Measurements from ENCODE around the gene KIRREL3.

The KIRREL3 gene

DNA sequence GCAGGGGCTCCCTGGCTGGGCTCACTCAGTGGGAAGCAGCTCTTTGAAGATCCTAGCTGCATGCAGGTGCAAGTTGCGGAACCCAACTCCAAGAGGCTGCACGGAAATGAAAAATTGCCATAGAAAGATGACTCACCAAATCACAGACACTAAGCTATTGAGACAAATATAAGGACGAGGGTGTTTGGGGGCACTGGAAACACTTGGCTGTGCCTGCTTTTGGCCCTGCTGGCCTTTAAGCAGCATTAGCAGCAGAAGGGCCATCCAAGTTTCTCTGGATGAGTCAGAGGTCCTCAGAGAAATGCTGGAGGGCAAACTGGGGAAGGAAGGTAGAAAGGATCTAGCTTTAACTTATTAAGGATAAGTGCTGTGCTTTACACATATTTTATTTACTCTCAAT, 282.3 kb downstream of the KIRREL3 start:
- H3K36me3 ChIP-seq (ENCODE audit: control insufficient read depth in 5 of 5, insufficient read depth in 5 of 5, low read length in 5 of 5), result no peaks in the 10 kb centered on the region
- no peak overlapping the region for H3K9ac ChIP-seq (ENCODE audit: low read length in 5 of 5)
- no peaks in the 10 kb centered on the region for H3K9me3 ChIP-seq (ENCODE audit: control insufficient read depth in 5 of 5, low read length in 5 of 5)
- H3K4me1 ChIP-seq (ENCODE audit: control insufficient read depth in 5 of 5, insufficient read depth in 5 of 5, low read length in 5 of 5), result peaks cover 0 to 10% (median 6%) of the 10 kb centered on the region in 5 donors
- no peak overlapping the region for H3K4me3 ChIP-seq (ENCODE audit: low read depth in 1 of 5, low read length in 5 of 5)
- H3K27me3 ChIP-seq (ENCODE audit: control insufficient read depth in 5 of 5, insufficient read depth in 4 of 5, low read length in 5 of 5), result peaks cover 0 to 8% (median 2%) of the 10 kb centered on the region in 5 donors
- no peak overlapping the region for H3K27ac ChIP-seq (ENCODE audit: low read depth, low read length)

GRCh38 chr11:126716456-126717083, 284.0 kb downstream of the KIRREL3 start:
- Histone ChIP-seq H3K27me3 (ENCODE audit: control insufficient read depth in 5 of 5, insufficient read depth in 4 of 5, low read length in 5 of 5) (peaks cover 6 to 16% (median 16%) of the 10 kb centered on the region in 5 donors), H3K9me3 (ENCODE audit: control insufficient read depth in 5 of 5, low read length in 5 of 5) (no peaks in the 10 kb centered on the region), H3K27ac (ENCODE audit: low read depth, low read length) (no peak overlapping the region), H3K4me3 (ENCODE audit: low read depth in 1 of 5, low read length in 5 of 5) (no peak overlapping the region), H3K36me3 (ENCODE audit: control insufficient read depth in 5 of 5, insufficient read depth in 5 of 5, low read length in 5 of 5) (no peaks in the 10 kb centered on the region), H3K9ac (ENCODE audit: low read length in 5 of 5) (no peak overlapping the region), H3K4me1 (ENCODE audit: control insufficient read depth in 5 of 5, insufficient read depth in 5 of 5, low read length in 5 of 5) (peaks cover 0 to 10% (median 6%) of the 10 kb centered on the region in 5 donors)

- H3K27ac ChIP-seq (ENCODE audit: low read depth, low read length), result no peak overlapping the region
- no peaks in the 10 kb centered on the region for H3K9me3 ChIP-seq (ENCODE audit: control insufficient read depth in 5 of 5, low read length in 5 of 5)
- peaks cover 6 to 21% (median 16%) of the 10 kb centered on the region in 5 donors for H3K27me3 ChIP-seq (ENCODE audit: control insufficient read depth in 5 of 5, insufficient read depth in 4 of 5, low read length in 5 of 5)
- no peak overlapping the region for H3K4me3 ChIP-seq (ENCODE audit: low read depth in 1 of 5, low read length in 5 of 5)
- no peaks in the 10 kb centered on the region for H3K36me3 ChIP-seq (ENCODE audit: control insufficient read depth in 5 of 5, insufficient read depth in 5 of 5, low read length in 5 of 5)
- H3K4me1 ChIP-seq (ENCODE audit: control insufficient read depth in 5 of 5, insufficient read depth in 5 of 5, low read length in 5 of 5), result no peaks in the 10 kb centered on the region
- H3K9ac ChIP-seq (ENCODE audit: low read length in 5 of 5), result no peak overlapping the region
Observed at GRCh38 chr11:126713806-126714205, 286.8 kb downstream of the KIRREL3 start.

DNA sequence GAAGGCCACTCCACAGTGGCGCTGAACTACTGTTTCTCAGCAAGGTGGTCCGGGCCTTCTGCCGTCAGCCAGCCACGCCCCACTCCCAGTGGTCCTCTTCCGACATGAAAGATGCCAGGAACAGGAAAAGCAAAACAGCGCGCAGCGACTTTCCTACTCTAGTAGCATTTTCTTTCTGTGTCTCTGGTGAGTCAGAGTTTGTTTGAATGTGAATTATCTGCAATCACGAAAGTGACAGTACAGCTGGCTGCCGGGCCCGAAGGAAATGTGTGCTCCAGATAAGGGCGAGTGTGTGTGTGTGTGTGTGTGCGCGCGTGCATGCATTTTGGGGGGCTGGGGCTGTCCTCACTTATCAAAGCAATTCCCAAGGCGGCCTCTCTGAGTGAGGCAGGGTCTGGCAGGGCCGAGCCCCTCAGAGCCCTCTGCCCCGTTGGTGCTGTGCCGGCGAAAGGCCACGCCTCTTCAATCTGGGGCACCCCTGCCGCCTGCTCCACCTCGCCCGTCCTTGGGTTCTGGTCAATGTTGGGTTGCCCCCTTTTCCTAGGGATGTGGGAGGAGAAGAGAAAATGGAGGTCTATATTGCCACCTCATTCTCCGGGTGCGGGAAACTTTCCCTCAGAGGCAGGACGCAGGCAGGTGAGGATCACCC, 288.5 kb downstream of the KIRREL3 start:
- Histone ChIP-seq H3K36me3 (ENCODE audit: control insufficient read depth in 5 of 5, insufficient read depth in 5 of 5, low read length in 5 of 5) (no peaks in the 10 kb centered on the region), H3K27me3 (ENCODE audit: control insufficient read depth in 5 of 5, insufficient read depth in 4 of 5, low read length in 5 of 5) (peaks cover 8 to 21% (median 16%) of the 10 kb centered on the region in 5 donors), H3K27ac (ENCODE audit: low read depth, low read length) (no peak overlapping the region), H3K9me3 (ENCODE audit: control insufficient read depth in 5 of 5, low read length in 5 of 5) (no peaks in the 10 kb centered on the region), H3K4me3 (ENCODE audit: low read depth in 1 of 5, low read length in 5 of 5) (no peak overlapping the region), H3K4me1 (ENCODE audit: control insufficient read depth in 5 of 5, insufficient read depth in 5 of 5, low read length in 5 of 5) (no peaks in the 10 kb centered on the region), H3K9ac (ENCODE audit: low read length in 5 of 5) (no peak overlapping the region)

GRCh38 chr11:126710804-126711399, 289.7 kb downstream of the KIRREL3 start:
- Histone ChIP-seq H3K9me3 (ENCODE audit: control insufficient read depth in 5 of 5, low read length in 5 of 5) (no peaks in the 10 kb centered on the region), H3K9ac (ENCODE audit: low read length in 5 of 5) (no peak overlapping the region), H3K27me3 (ENCODE audit: control insufficient read depth in 5 of 5, insufficient read depth in 4 of 5, low read length in 5 of 5) (peaks cover 8 to 21% (median 16%) of the 10 kb centered on the region in 5 donors), H3K27ac (ENCODE audit: low read depth, low read length) (no peak overlapping the region), H3K4me1 (ENCODE audit: control insufficient read depth in 5 of 5, insufficient read depth in 5 of 5, low read length in 5 of 5) (no peaks in the 10 kb centered on the region), H3K4me3 (ENCODE audit: low read depth in 1 of 5, low read length in 5 of 5) (no peak overlapping the region), H3K36me3 (ENCODE audit: control insufficient read depth in 5 of 5, insufficient read depth in 5 of 5, low read length in 5 of 5) (no peaks in the 10 kb centered on the region)

DNA sequence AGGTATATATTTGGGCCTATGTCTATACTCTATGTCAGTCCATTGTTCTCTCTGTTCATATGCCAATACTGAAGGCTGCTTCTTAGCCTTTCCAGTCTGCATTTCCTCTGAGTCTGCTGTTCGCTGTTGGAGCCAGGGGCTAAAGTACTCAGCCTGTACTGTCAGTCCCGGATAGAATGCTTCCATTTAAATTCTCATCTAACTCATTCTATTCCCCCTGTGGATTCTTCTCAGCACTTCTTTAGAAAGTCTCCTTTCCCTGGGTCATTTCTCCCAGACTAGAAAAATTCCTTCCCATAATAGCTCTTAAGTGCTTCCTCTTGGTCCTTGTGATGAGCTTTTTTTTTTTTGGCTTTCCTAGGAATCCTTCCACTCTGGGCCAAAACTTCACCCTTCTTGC, 293.1 kb downstream of the KIRREL3 start:
- H3K4me1 ChIP-seq (ENCODE audit: control insufficient read depth in 5 of 5, insufficient read depth in 5 of 5, low read length in 5 of 5), result no peaks in the 10 kb centered on the region
- no peaks in the 10 kb centered on the region for H3K36me3 ChIP-seq (ENCODE audit: control insufficient read depth in 5 of 5, insufficient read depth in 5 of 5, low read length in 5 of 5)
- no peak overlapping the region for H3K4me3 ChIP-seq (ENCODE audit: low read depth in 1 of 5, low read length in 5 of 5)
- peaks cover 2 to 11% (median 8%) of the 10 kb centered on the region in 5 donors for H3K27me3 ChIP-seq (ENCODE audit: control insufficient read depth in 5 of 5, insufficient read depth in 4 of 5, low read length in 5 of 5)
- H3K9me3 ChIP-seq (ENCODE audit: control insufficient read depth in 5 of 5, low read length in 5 of 5), result no peaks in the 10 kb centered on the region
- no peak overlapping the region for H3K9ac ChIP-seq (ENCODE audit: low read length in 5 of 5)
- H3K27ac ChIP-seq (ENCODE audit: low read depth, low read length), result no peak overlapping the region

- peaks cover 0 to 2% (median 0%) of the 10 kb centered on the region in 5 donors for H3K27me3 ChIP-seq (ENCODE audit: control insufficient read depth in 5 of 5, insufficient read depth in 4 of 5, low read length in 5 of 5)
- H3K4me1 ChIP-seq (ENCODE audit: control insufficient read depth in 5 of 5, insufficient read depth in 5 of 5, low read length in 5 of 5), result no peaks in the 10 kb centered on the region
- H3K4me3 ChIP-seq (ENCODE audit: low read depth in 1 of 5, low read length in 5 of 5), result no peak overlapping the region
- no peak overlapping the region for H3K9ac ChIP-seq (ENCODE audit: low read length in 5 of 5)
- no peak overlapping the region for H3K27ac ChIP-seq (ENCODE audit: low read depth, low read length)
- H3K36me3 ChIP-seq (ENCODE audit: control insufficient read depth in 5 of 5, insufficient read depth in 5 of 5, low read length in 5 of 5), result no peaks in the 10 kb centered on the region
- no peaks in the 10 kb centered on the region for H3K9me3 ChIP-seq (ENCODE audit: control insufficient read depth in 5 of 5, low read length in 5 of 5)
Observed at GRCh38 chr11:126704096-126704495, 296.5 kb downstream of the KIRREL3 start.

- Histone ChIP-seq H3K9ac (ENCODE audit: low read length in 5 of 5) (no peak overlapping the region), H3K4me1 (ENCODE audit: control insufficient read depth in 5 of 5, insufficient read depth in 5 of 5, low read length in 5 of 5) (no peaks in the 10 kb centered on the region), H3K27me3 (ENCODE audit: control insufficient read depth in 5 of 5, insufficient read depth in 4 of 5, low read length in 5 of 5) (peaks cover 0 to 2% (median 0%) of the 10 kb centered on the region in 5 donors), H3K36me3 (ENCODE audit: control insufficient read depth in 5 of 5, insufficient read depth in 5 of 5, low read length in 5 of 5) (no peaks in the 10 kb centered on the region), H3K27ac (ENCODE audit: low read depth, low read length) (no peak overlapping the region), H3K4me3 (ENCODE audit: low read depth in 1 of 5, low read length in 5 of 5) (no peak overlapping the region), H3K9me3 (ENCODE audit: control insufficient read depth in 5 of 5, low read length in 5 of 5) (no peaks in the 10 kb centered on the region)
Observed at GRCh38 chr11:126703662-126704061, 296.9 kb downstream of the KIRREL3 start.

- Histone ChIP-seq H3K9me3 (ENCODE audit: control insufficient read depth in 5 of 5, low read length in 5 of 5) (no peaks in the 10 kb centered on the region), H3K4me1 (ENCODE audit: control insufficient read depth in 5 of 5, insufficient read depth in 5 of 5, low read length in 5 of 5) (no peaks in the 10 kb centered on the region), H3K36me3 (ENCODE audit: control insufficient read depth in 5 of 5, insufficient read depth in 5 of 5, low read length in 5 of 5) (no peaks in the 10 kb centered on the region), H3K27ac (ENCODE audit: low read depth, low read length) (no peak overlapping the region), H3K4me3 (ENCODE audit: low read depth in 1 of 5, low read length in 5 of 5) (no peak overlapping the region), H3K27me3 (ENCODE audit: control insufficient read depth in 5 of 5, insufficient read depth in 4 of 5, low read length in 5 of 5) (no peaks in the 10 kb centered on the region), H3K9ac (ENCODE audit: low read length in 5 of 5) (no peak overlapping the region)
Observed at GRCh38 chr11:126702987-126703386, 297.6 kb downstream of the KIRREL3 start.

GRCh38 chr11:126702165-126702720, 298.3 kb downstream of the KIRREL3 start:
- H3K9me3 ChIP-seq (ENCODE audit: control insufficient read depth in 5 of 5, low read length in 5 of 5), result no peaks in the 10 kb centered on the region
- no peak overlapping the region for H3K4me3 ChIP-seq (ENCODE audit: low read depth in 1 of 5, low read length in 5 of 5)
- H3K27ac ChIP-seq (ENCODE audit: low read depth, low read length), result no peak overlapping the region
- no peak overlapping the region for H3K9ac ChIP-seq (ENCODE audit: low read length in 5 of 5)
- H3K4me1 ChIP-seq (ENCODE audit: control insufficient read depth in 5 of 5, insufficient read depth in 5 of 5, low read length in 5 of 5), result no peaks in the 10 kb centered on the region
- no peaks in the 10 kb centered on the region for H3K36me3 ChIP-seq (ENCODE audit: control insufficient read depth in 5 of 5, insufficient read depth in 5 of 5, low read length in 5 of 5)
- H3K27me3 ChIP-seq (ENCODE audit: control insufficient read depth in 5 of 5, insufficient read depth in 4 of 5, low read length in 5 of 5), result no peaks in the 10 kb centered on the region

Data from subcutaneous abdominal adipose tissue (tissue), 5 donors.